Astrocyte (in vitro differentiated cells and primary cell): ENCODE data around the gene CDYL. TPM values are rescaled to one million over a fixed set of nuclear protein-coding genes. Genes with fewer than 3 reads are reported as not detected.

Source experiments
- DNase-seq: peaks from one replicate; pipeline ENCODE4 v3.0.0-alpha.2; 2010; ENCODE audit warnings: low read depth
- FAIRE-seq: peaks from 2 replicates; lab custom pipeline; 2011; peaks lifted over from hg19 to GRCh38; lab: Jason Lieb, UNC
- H2AFZ ChIP-seq: 2 replicates; pipeline ENCODE4 v1.6.0; 2012; ENCODE audit warnings: low read depth, low read length, inconsistent platforms
- H3K27ac ChIP-seq: 2 replicates; pipeline ENCODE4 v1.5.1; 2011; ENCODE audit warnings: low read depth, low read length, inconsistent platforms
- H3K27me3 ChIP-seq: 2 replicates; pipeline ENCODE4 v1.6.0; 2011; ENCODE audit warnings: low read length, inconsistent platforms; ENCODE audit not compliant: insufficient read depth
- H3K36me3 ChIP-seq: 2 replicates; pipeline ENCODE4 v1.5.1; 2011; ENCODE audit warnings: low read length, inconsistent platforms; ENCODE audit not compliant: insufficient read depth
- H3K4me1 ChIP-seq: 2 replicates; pipeline ENCODE4 v1.5.1; 2011; ENCODE audit warnings: low read length, inconsistent platforms; ENCODE audit not compliant: insufficient read depth
- H3K4me2 ChIP-seq: 2 replicates; pipeline ENCODE4 v1.6.0; 2012; ENCODE audit warnings: low read length, inconsistent platforms
- H3K4me3 ChIP-seq: 2 replicates; pipeline ENCODE4 v1.5.1; 2011; ENCODE audit warnings: low read depth, mild to moderate bottlenecking, low read length, inconsistent platforms; ENCODE audit not compliant: insufficient read depth
- H3K79me2 ChIP-seq: 2 replicates; pipeline ENCODE4 v1.6.0; 2012; ENCODE audit warnings: mild to moderate bottlenecking, low read length, inconsistent platforms; ENCODE audit not compliant: insufficient read depth
- H3K9ac ChIP-seq: 2 replicates; pipeline ENCODE4 v1.6.0; 2012; ENCODE audit warnings: mild to moderate bottlenecking, low read length, inconsistent platforms
- H3K9me3 ChIP-seq: 2 replicates; pipeline ENCODE4 v1.5.1; 2012; ENCODE audit warnings: low read depth, mild to moderate bottlenecking, low read length, inconsistent platforms; ENCODE audit not compliant: insufficient read depth
- H4K20me1 ChIP-seq: 2 replicates; pipeline ENCODE4 v1.6.0; 2012; ENCODE audit warnings: low read length, inconsistent platforms; ENCODE audit not compliant: insufficient read depth
- H3K27ac Mint-ChIP-seq: one replicate; pipeline ENCODE4 v1.8.0; 2021; ENCODE audit warnings: mild to moderate bottlenecking, mixed read lengths; ENCODE audit not compliant: unreplicated experiment
- H3K27me3 Mint-ChIP-seq: one replicate; pipeline ENCODE4 v1.8.0; 2021; ENCODE audit warnings: low read depth, mixed read lengths; ENCODE audit not compliant: unreplicated experiment
- H3K36me3 Mint-ChIP-seq: one replicate; pipeline ENCODE4 v1.8.0; 2021; ENCODE audit warnings: low read depth, mixed read lengths; ENCODE audit not compliant: unreplicated experiment
- H3K4me1 Mint-ChIP-seq: one replicate; pipeline ENCODE4 v1.8.0; 2021; ENCODE audit warnings: low read depth, mixed read lengths; ENCODE audit not compliant: unreplicated experiment
- H3K4me3 Mint-ChIP-seq: one replicate; pipeline ENCODE4 v1.8.0; 2021; ENCODE audit warnings: mild to moderate bottlenecking, moderate library complexity, mixed read lengths; ENCODE audit not compliant: unreplicated experiment
- H3K9me3 Mint-ChIP-seq: one replicate; pipeline ENCODE4 v1.8.0; 2021; ENCODE audit warnings: mild to moderate bottlenecking, mixed read lengths; ENCODE audit not compliant: unreplicated experiment
- CTCF ChIP-seq: IDR thresholded peaks from 2 replicates; pipeline ENCODE4 v1.5.1; 2011; ENCODE audit warnings: low read depth, mild to moderate bottlenecking, inconsistent platforms, low read length, moderate library complexity; ENCODE audit not compliant: insufficient read depth
- EZH2 ChIP-seq: IDR thresholded peaks from 2 replicates; pipeline ENCODE4 v1.6.1; 2012; ENCODE audit warnings: mild to moderate bottlenecking, low read length, inconsistent platforms; ENCODE audit not compliant: insufficient read depth
- total RNA-seq: library from RNA; stranded (reverse); gene quantifications from 2 replicates; pipeline ENCODE4 v1.2.1, GENCODE V29; 2021

The CDYL gene
- total RNA-seq, 1 donor from 2014 or later, result 87.1 TPM

- Histone ChIP-seq H3K9me3 (no peaks in the 10 kb centered on the region), H3K79me2 (peaks cover 27% of the 10 kb centered on the region), H4K20me1 (peaks cover 51% of the 10 kb centered on the region), H3K36me3 (no peaks in the 10 kb centered on the region), H3K4me2 (no peak overlapping the region), H3K4me3 (no peak overlapping the region), H3K27ac (no peak overlapping the region), H2AFZ (no peak overlapping the region), H3K9ac (no peak overlapping the region), H3K4me1 (no peaks in the 10 kb centered on the region), H3K27me3 (no peaks in the 10 kb centered on the region)
- H3K4me3 Mint-ChIP-seq, result no peak overlapping the region
- no peak overlapping the region for H3K27ac Mint-ChIP-seq
- peaks cover 40% of the 10 kb centered on the region for H3K4me1 Mint-ChIP-seq
- DNase-seq (peak; percentile 39), FAIRE-seq (no peak)
- TF ChIP-seq CTCF (no peak), EZH2 (no peak)
- H3K27me3 Mint-ChIP-seq, result no peaks in the 10 kb centered on the region
- H3K9me3 Mint-ChIP-seq, result no peaks in the 10 kb centered on the region
- H3K36me3 Mint-ChIP-seq, result peaks cover 10% of the 10 kb centered on the region
Observed at GRCh38 chr6:4920914-4921410, 144.8 kb downstream of the CDYL start.

GRCh38 chr6:4922488-4923037 lies 146.4 kb downstream of the CDYL start:
- Histone ChIP-seq H4K20me1 (peaks cover 50% of the 10 kb centered on the region), H3K9ac (no peak overlapping the region), H3K9me3 (no peaks in the 10 kb centered on the region), H3K79me2 (peaks cover 22% of the 10 kb centered on the region), H3K36me3 (no peaks in the 10 kb centered on the region), H3K4me1 (no peaks in the 10 kb centered on the region), H3K4me2 (no peak overlapping the region), H3K27me3 (no peaks in the 10 kb centered on the region), H3K27ac (no peak overlapping the region), H2AFZ (no peak overlapping the region), H3K4me3 (no peak overlapping the region)
- peaks cover 10% of the 10 kb centered on the region for H3K36me3 Mint-ChIP-seq
- TF ChIP-seq CTCF, result no peak
- no peak for TF ChIP-seq EZH2
- no peak for FAIRE-seq
- no peak for DNase-seq
- H3K27me3 Mint-ChIP-seq, result no peaks in the 10 kb centered on the region
- H3K9me3 Mint-ChIP-seq, result no peaks in the 10 kb centered on the region
- no peak overlapping the region for H3K4me3 Mint-ChIP-seq
- H3K27ac Mint-ChIP-seq, result no peak overlapping the region
- peaks cover 28% of the 10 kb centered on the region for H3K4me1 Mint-ChIP-seq

GRCh38 chr6:4923081-4923480 lies 146.9 kb downstream of the CDYL start:
- no peaks in the 10 kb centered on the region for H3K36me3 ChIP-seq
- Mint-ChIP-seq H3K27ac (no peak overlapping the region), H3K4me1 (peaks cover 28% of the 10 kb centered on the region), H3K27me3 (no peaks in the 10 kb centered on the region), H3K9me3 (no peaks in the 10 kb centered on the region), H3K36me3 (peaks cover 10% of the 10 kb centered on the region), H3K4me3 (no peak overlapping the region)
- H2AFZ ChIP-seq, result no peak overlapping the region
- no peak for TF ChIP-seq CTCF
- TF ChIP-seq EZH2, result no peak
- DNase-seq (no peak), FAIRE-seq (no peak)
- no peak overlapping the region for H3K9ac ChIP-seq
- no peaks in the 10 kb centered on the region for H3K9me3 ChIP-seq
- H4K20me1 ChIP-seq, result peaks cover 52% of the 10 kb centered on the region
- H3K4me1 ChIP-seq, result peaks cover 3% of the 10 kb centered on the region
- H3K27me3 ChIP-seq, result no peaks in the 10 kb centered on the region
- H3K79me2 ChIP-seq, result peaks cover 22% of the 10 kb centered on the region
- no peak overlapping the region for H3K27ac ChIP-seq
- H3K4me2 ChIP-seq, result no peak overlapping the region
- no peak overlapping the region for H3K4me3 ChIP-seq
